ENCODE results near the gene OPA3. TPM values are rescaled to one million over a fixed set of nuclear protein-coding genes. Genes with fewer than 3 reads are reported as not detected.
"Not testable (repeated sequence)": the region's sequence is repeated elsewhere in the genome, so short reads cannot be mapped to it uniquely, and the experiment has no call there.

OPA3 gene
- total RNA-seq, 4 donors from 2014 or later, result 2.8 to 9.1 (median 5.1) TPM

- Histone ChIP-seq H3K27me3 (no peaks in the 10 kb centered on the region), H3K4me1 (peaks cover 0 to 8% of the 10 kb centered on the region in 2 donors), H3K9me3 (no peaks in the 10 kb centered on the region), H3K27ac (peak overlapping the region; percentile 30 to 31), H3K4me3 (no peak overlapping the region), H3K36me3 (no peaks in the 10 kb centered on the region)
- intact Hi-C loops (cut with DNase I; ENCODE audit: low total_unique reads), result no loop called here
- TF ChIP-seq POLR2A (IDR thresholded peaks at IDR 0.05) (no peak), CTCF (IDR thresholded peaks at IDR 0.05) (no peak)
- DNase-seq, result no peak
Measured at GRCh38 chr19:45515081-45515624, 69.4 kb downstream of the OPA3 start.

GRCh38 chr19:45514376-45515051, 70.1 kb downstream of the OPA3 start:
- peaks cover 0 to 8% of the 10 kb centered on the region in 2 donors for H3K4me1 ChIP-seq
- intact Hi-C loops (cut with DNase I; ENCODE audit: low total_unique reads), result no loop called here

GRCh38 chr19:45512881-45513483, 71.6 kb downstream of the OPA3 start:
- H3K27ac ChIP-seq, result no peak overlapping the region
- no peak overlapping the region for H3K4me3 ChIP-seq
- DNase-seq, result no peak
- no peaks in the 10 kb centered on the region for H3K9me3 ChIP-seq
- TF ChIP-seq CTCF (IDR thresholded peaks at IDR 0.05) (no peak), POLR2A (IDR thresholded peaks at IDR 0.05) (no peak)
- intact Hi-C loops (cut with DNase I; ENCODE audit: low total_unique reads), result no loop called here
- H3K4me1 ChIP-seq, result peaks cover 0 to 8% of the 10 kb centered on the region in 2 donors
- H3K27me3 ChIP-seq, result no peaks in the 10 kb centered on the region
- H3K36me3 ChIP-seq, result no peaks in the 10 kb centered on the region

More at GRCh38 chr19:45514376-45515051, 70.1 kb downstream of the OPA3 start:
- Histone ChIP-seq H3K27me3 (no peaks in the 10 kb centered on the region), H3K9me3 (no peaks in the 10 kb centered on the region), H3K36me3 (no peaks in the 10 kb centered on the region), H3K4me3 (no peak overlapping the region), H3K27ac (peak overlapping the region; percentile 30 to 31)
- no peak for DNase-seq
- TF ChIP-seq CTCF (IDR thresholded peaks at IDR 0.05) (no peak), POLR2A (IDR thresholded peaks at IDR 0.05) (no peak)

GRCh38 chr19:45511074-45511473, 73.5 kb downstream of the OPA3 start:
- H3K27me3 ChIP-seq, result no peaks in the 10 kb centered on the region
- intact Hi-C loops (cut with DNase I; ENCODE audit: low total_unique reads), result no loop called here
- no peak for DNase-seq
- no peaks in the 10 kb centered on the region for H3K9me3 ChIP-seq
- no peak for TF ChIP-seq CTCF (IDR thresholded peaks at IDR 0.05)
- TF ChIP-seq POLR2A (IDR thresholded peaks at IDR 0.05), result no peak
- H3K27ac ChIP-seq, result peak overlapping the region in 1 of 2 donors; percentile 96
- H3K4me3 ChIP-seq, result no peak overlapping the region
- no peaks in the 10 kb centered on the region for H3K36me3 ChIP-seq
- peaks cover 0 to 8% of the 10 kb centered on the region in 2 donors for H3K4me1 ChIP-seq

GRCh38 chr19:45510352-45510751, 74.2 kb downstream of the OPA3 start:
- H3K9me3 ChIP-seq; intact Hi-C loops (cut with DNase I; ENCODE audit: low total_unique reads); H3K4me1 ChIP-seq; H3K4me3 ChIP-seq; DNase-seq; H3K27me3 ChIP-seq; H3K36me3 ChIP-seq: not testable (repeated sequence)
- peak overlapping the region; percentile 83 to 96 for H3K27ac ChIP-seq
